GM18870 (cell line): ENCODE measurements around the gene CMIP.
"Not testable (repeated sequence)": the region's sequence is repeated elsewhere in the genome, so short reads cannot be mapped to it uniquely, and the experiment has no call there.

Experiments used
- ATAC-seq: cut with Tn5 transposase; IDR thresholded peaks from one replicate; pipeline ENCODE4 v1.9.1; 2021; ENCODE audit warnings: moderate library complexity; ENCODE audit not compliant: unreplicated experiment

Gene CMIP

GRCh38 chr16:81514041-81514559, 69.5 kb downstream of the CMIP start:
- peak; percentile 57 for ATAC-seq

GRCh38 chr16:81514568-81515258, 70.1 kb downstream of the CMIP start:
- ATAC-seq, result no peak

GRCh38 chr16:81515281-81515680, 70.7 kb downstream of the CMIP start:
- ATAC-seq, result no peak

- no peak for ATAC-seq
Measured at GRCh38 chr16:81515721-81516120, 71.1 kb downstream of the CMIP start.

- ATAC-seq, result no peak
Measured at GRCh38 chr16:81516478-81517149, 72.0 kb downstream of the CMIP start.

GRCh38 chr16:81517150-81517499, 72.5 kb downstream of the CMIP start:
- ATAC-seq, result no peak

- no peak for ATAC-seq
Measured at GRCh38 chr16:81517629-81518438, 73.2 kb downstream of the CMIP start.

GRCh38 chr16:81518439-81518757, 73.8 kb downstream of the CMIP start:
- ATAC-seq, result no peak

GRCh38 chr16:81519301-81520150, 74.9 kb downstream of the CMIP start:
- ATAC-seq, result no peak

- no peak for ATAC-seq
Measured at GRCh38 chr16:81520151-81520470, 75.5 kb downstream of the CMIP start.

GRCh38 chr16:81520560-81521135, 76.0 kb downstream of the CMIP start:
- no peak for ATAC-seq

GRCh38 chr16:81521141-81521626, 76.6 kb downstream of the CMIP start:
- no peak for ATAC-seq

- no peak for ATAC-seq
Measured at GRCh38 chr16:81522108-81522701, 77.6 kb downstream of the CMIP start.

GRCh38 chr16:81522851-81523250, 78.2 kb downstream of the CMIP start:
- ATAC-seq, result not testable (repeated sequence)

GRCh38 chr16:81523387-81524115, 78.9 kb downstream of the CMIP start:
- no peak for ATAC-seq

GRCh38 chr16:81524382-81524781, 79.8 kb downstream of the CMIP start:
- no peak for ATAC-seq

GRCh38 chr16:81524885-81525284, 80.3 kb downstream of the CMIP start:
- ATAC-seq, result not testable (repeated sequence)

- no peak for ATAC-seq
Measured at GRCh38 chr16:81526199-81526598, 81.6 kb downstream of the CMIP start.

- ATAC-seq, result no peak
Measured at GRCh38 chr16:81526935-81527334, 82.3 kb downstream of the CMIP start.
